Measurements from ENCODE around the gene FZD2. TPM values are rescaled to one million over a fixed set of nuclear protein-coding genes. Genes with fewer than 3 reads are reported as not detected.
A peak's percentile ranks its signal among the peaks of the same experiment; 100 is the strongest.
"Not testable (repeated sequence)": the region's sequence is repeated elsewhere in the genome, so short reads cannot be mapped to it uniquely, and the experiment has no call there.

Gene FZD2
- total RNA-seq, 1 donor from 2014 or later, result 3.7 TPM

GRCh38 chr17:44572801-44573200 lies 15.5 kb downstream of the FZD2 start:
- DNase-seq (ENCODE audit: low spot score in 2 of 2) (no peak), FAIRE-seq (no peak)

- FAIRE-seq, result no peak
- DNase-seq (ENCODE audit: low spot score in 2 of 2), result no peak
These were observed 18.1 kb downstream of the FZD2 start for GRCh38 chr17:44575403-44575802.

GRCh38 chr17:44578947-44579346 lies 21.7 kb downstream of the FZD2 start:
- no peak for FAIRE-seq

GRCh38 chr17:44581868-44582267 lies 24.6 kb downstream of the FZD2 start:
- no peak for FAIRE-seq
- DNase-seq (ENCODE audit: low spot score in 2 of 2), result no peak

More at GRCh38 chr17:44578947-44579346, 21.7 kb downstream of the FZD2 start:
- no peak for DNase-seq (ENCODE audit: low spot score in 2 of 2)

- DNase-seq (ENCODE audit: low spot score in 2 of 2) (no peak), FAIRE-seq (no peak)
These were observed 27.2 kb downstream of the FZD2 start for GRCh38 chr17:44584443-44584842.

- FAIRE-seq (no peak), DNase-seq (ENCODE audit: low spot score in 2 of 2) (no peak)
These were observed 28.0 kb downstream of the FZD2 start for GRCh38 chr17:44585315-44585714.

GRCh38 chr17:44587339-44587738 lies 30.1 kb downstream of the FZD2 start:
- DNase-seq (ENCODE audit: low spot score in 2 of 2) (no peak), FAIRE-seq (no peak)

GRCh38 chr17:44589316-44590071 lies 32.2 kb downstream of the FZD2 start:
- FAIRE-seq, result no peak
- DNase-seq (ENCODE audit: low spot score in 2 of 2), result no peak

- DNase-seq (ENCODE audit: low spot score in 2 of 2); FAIRE-seq: not testable (repeated sequence)
These were observed 32.8 kb downstream of the FZD2 start for GRCh38 chr17:44590072-44590462.

GRCh38 chr17:44590762-44591161 lies 33.5 kb downstream of the FZD2 start:
- not testable (repeated sequence) for FAIRE-seq; DNase-seq (ENCODE audit: low spot score in 2 of 2)

GRCh38 chr17:44591206-44591605 lies 33.9 kb downstream of the FZD2 start:
- no peak for FAIRE-seq
- no peak for DNase-seq (ENCODE audit: low spot score in 2 of 2)

GRCh38 chr17:44593156-44593555 lies 35.9 kb downstream of the FZD2 start:
- no peak for FAIRE-seq
- no peak for DNase-seq (ENCODE audit: low spot score in 2 of 2)

- DNase-seq (ENCODE audit: low spot score in 2 of 2) (no peak), FAIRE-seq (no peak)
These were observed 38.0 kb downstream of the FZD2 start for GRCh38 chr17:44595216-44595775.

- DNase-seq (ENCODE audit: low spot score in 2 of 2), result no peak
- FAIRE-seq, result no peak
These were observed 41.0 kb downstream of the FZD2 start for GRCh38 chr17:44598329-44598728.

- FAIRE-seq, result no peak
- no peak for DNase-seq (ENCODE audit: low spot score in 2 of 2)
These were observed 41.6 kb downstream of the FZD2 start for GRCh38 chr17:44598932-44599297.

GRCh38 chr17:44599298-44600175 lies 42.3 kb downstream of the FZD2 start:
- FAIRE-seq, result no peak

GRCh38 chr17:44601539-44601938 lies 44.3 kb downstream of the FZD2 start:
- no peak for DNase-seq (ENCODE audit: low spot score in 2 of 2)
- no peak for FAIRE-seq

More at GRCh38 chr17:44599298-44600175, 42.3 kb downstream of the FZD2 start:
- peak in 1 of 2 donors; percentile 41 for DNase-seq (ENCODE audit: low spot score in 2 of 2)

GRCh38 chr17:44601973-44602372 lies 44.7 kb downstream of the FZD2 start:
- no peak for DNase-seq (ENCODE audit: low spot score in 2 of 2)
- FAIRE-seq, result no peak

GRCh38 chr17:44602390-44602789 lies 45.1 kb downstream of the FZD2 start:
- DNase-seq (ENCODE audit: low spot score in 2 of 2) (no peak), FAIRE-seq (no peak)

GRCh38 chr17:44602970-44603369 lies 45.7 kb downstream of the FZD2 start:
- FAIRE-seq (no peak), DNase-seq (ENCODE audit: low spot score in 2 of 2) (no peak)

GRCh38 chr17:44604116-44604761 lies 47.0 kb downstream of the FZD2 start:
- DNase-seq (ENCODE audit: low spot score in 2 of 2) (no peak), FAIRE-seq (no peak)

Data from frontal cortex (tissue), 4 donors.